PC-3 (cell line): ENCODE data around the gene NAA38. TPM values are rescaled to one million over a fixed set of nuclear protein-coding genes. Genes with fewer than 3 reads are reported as not detected.
A peak's percentile ranks its signal among the peaks of the same experiment; 100 is the strongest.

Source experiments
- ATAC-seq: fragments of 200-7000 bp; cut with Tn5 transposase; 2 replicates; pipeline ENCODE4 v1.9.1; 2020; ENCODE audit warnings: mild to moderate bottlenecking, moderate library complexity
- BruUV-seq: library from RNA; stranded (reverse); fragments of 400-500 nt; replicated peaks from 2 replicates; lab custom pipeline; 2021; lab: Mats Ljungman, UMichigan
- CTCF ChIA-PET: fragments of 300-600 bp; sonication (Branson Sonifier 250); formaldehyde crosslinking; loops from one replicate; lab custom pipeline; 2022; ENCODE audit warnings: antibody characterized with exemption; lab: Charles Lee
- POLR2A ChIA-PET: fragments of 300-600 bp; sonication (Branson Sonifier 250); formaldehyde crosslinking; loops from one replicate; lab custom pipeline; 2022; ENCODE audit warnings: antibody characterized with exemption; ENCODE audit not compliant: unreplicated experiment; lab: Charles Lee
- DNase-seq: peaks from one replicate; pipeline ENCODE4 v3.0.0-alpha.2; 2015
- H2AFZ ChIP-seq: fragments of 300-600 bp; sonication (generic); 2 replicates; pipeline ENCODE4 v1.6.0; 2016; ENCODE audit warnings: antibody characterized with exemption, low read length
- H3F3A ChIP-seq: fragments of 300-600 bp; sonication (generic); one replicate; pipeline ENCODE4 v1.6.0; 2017; ENCODE audit warnings: antibody characterized with exemption, low read length, control low read depth, mild to moderate bottlenecking; ENCODE audit not compliant: unreplicated experiment
- H3K27ac ChIP-seq: fragments of 300-600 bp; sonication (generic); 2 replicates; pipeline ENCODE4 v1.5.1; 2016; ENCODE audit warnings: mild to moderate bottlenecking, low read length
- H3K27me3 ChIP-seq: fragments of 300-600 bp; sonication (generic); 2 replicates; pipeline ENCODE4 v1.6.1; 2016; ENCODE audit warnings: low read length, mixed read lengths
- H3K36me3 ChIP-seq: fragments of 300-600 bp; sonication (generic); 2 replicates; pipeline ENCODE4 v1.6.1; 2016; ENCODE audit warnings: low read depth, mixed run types, low read length, mixed read lengths
- H3K4me1 ChIP-seq: fragments of 300-600 bp; sonication (generic); 2 replicates; pipeline ENCODE4 v1.5.1; 2016; ENCODE audit warnings: low read length; ENCODE audit not compliant: insufficient read depth
- H3K4me2 ChIP-seq: fragments of 300-600 bp; sonication (generic); 2 replicates; pipeline ENCODE4 v1.6.0; 2016; ENCODE audit warnings: low read length
- H3K4me3 ChIP-seq: fragments of 300-600 bp; sonication (generic); 2 replicates; pipeline ENCODE4 v1.5.1; 2016; ENCODE audit warnings: mild to moderate bottlenecking, low read length, mixed read lengths
- H3K79me2 ChIP-seq: fragments of 300-600 bp; sonication (generic); 2 replicates; pipeline ENCODE4 v1.6.1; 2017; ENCODE audit warnings: low read length, mixed read lengths
- H3K9ac ChIP-seq: fragments of 300-600 bp; sonication (generic); 2 replicates; pipeline ENCODE4 v1.6.0; 2016; ENCODE audit warnings: mild to moderate bottlenecking, low read length
- H3K9me2 ChIP-seq: fragments of 300-600 bp; sonication (generic); replicated peaks from 2 replicates; pipeline ENCODE4 v1.6.1; 2016; ENCODE audit warnings: mixed run types, low read length, mixed read lengths
- H3K9me3 ChIP-seq: fragments of 300-600 bp; sonication (generic); 2 replicates; pipeline ENCODE4 v1.6.1; 2016; ENCODE audit warnings: low read length, mixed read lengths
- H4K20me1 ChIP-seq: fragments of 300-600 bp; sonication (generic); 2 replicates; pipeline ENCODE4 v1.6.1; 2016; ENCODE audit warnings: low read length, mixed read lengths
- EZH2 ChIP-seq: fragments of 300-600 bp; sonication (generic); IDR thresholded peaks from one replicate; pipeline ENCODE4 v1.6.1; 2017; ENCODE audit warnings: antibody characterized with exemption, mild to moderate bottlenecking, low read length; ENCODE audit not compliant: unreplicated experiment
- EZH2phosphoT487 ChIP-seq: fragments of 300-600 bp; sonication (generic); IDR thresholded peaks from 2 replicates; pipeline ENCODE4 v1.6.1; 2018; ENCODE audit warnings: mild to moderate bottlenecking, antibody characterized with exemption, low read length, borderline replicate concordance
- intact Hi-C: fragments of 100-400 bp; cut with micrococcal nuclease; formaldehyde crosslinking; loops from 2 replicates; pipeline ENCODE4 v1.9.0; 2023
- total RNA-seq: library from RNA; depleted of rRNA; stranded (reverse); fragments of >200 nt; gene quantifications from 2 replicates; pipeline ENCODE4 v1.2.3, GENCODE V29; 2014
- TF ChIP-seq, protein P1 (sequence below): fragments of 300-600 bp; sonication (generic); conservative IDR thresholded peaks from 2 replicates; pipeline ENCODE4 v1.5.1; 2017; ENCODE audit warnings: antibody characterized with exemption, low read depth, mild to moderate bottlenecking, low read length

NAA38 gene
- total RNA-seq, 1 experiment from 2014 or later = 403 TPM

DNA sequence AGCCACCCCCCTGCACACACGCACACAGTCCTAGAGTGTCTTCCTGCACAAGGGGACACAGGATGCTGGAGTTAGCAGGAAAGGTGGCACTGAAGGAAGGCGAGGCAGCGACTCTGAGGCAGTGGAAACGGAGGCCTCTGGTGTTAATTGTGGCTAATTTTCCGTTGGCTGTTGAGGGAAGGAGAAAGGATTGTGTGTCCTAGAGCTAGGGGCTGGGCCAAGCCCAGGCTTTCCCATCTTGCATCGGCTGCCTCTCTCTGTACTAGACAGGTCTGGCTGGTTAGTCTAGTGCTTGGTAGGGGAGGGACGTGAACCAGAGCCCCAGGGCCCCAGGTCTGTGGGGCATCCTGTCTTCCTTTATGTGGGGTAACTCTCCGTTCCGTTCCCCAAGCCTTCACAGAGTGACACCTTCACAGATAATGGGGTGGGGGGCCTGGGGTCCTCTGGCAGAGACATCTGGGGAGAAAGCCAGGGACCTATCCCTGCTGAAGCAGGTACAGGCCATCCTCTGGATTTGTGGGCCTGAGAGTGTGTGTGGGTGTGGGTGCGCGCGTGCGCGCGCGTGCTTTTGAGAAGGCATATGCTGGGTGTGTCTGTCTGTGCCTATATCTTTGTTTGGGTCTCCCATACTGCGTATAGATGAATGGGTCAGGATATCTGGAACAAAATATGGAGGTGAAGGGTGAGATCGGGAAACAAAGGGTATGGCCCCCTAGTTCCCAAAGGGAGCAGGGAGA, 31.0 kb upstream of the NAA38 start, which contains the start of gene CHD3:
TSS of gene CHD3 (plus strand) at position 606 of the 737 bp plus-strand sequence. CDS start 212 bp downstream, outside the sequence.
- DNase-seq (peak; percentile 71), ATAC-seq (peak; percentile 33)
- peak within 1 kb of the TSS; percentile 96 for H3K27ac ChIP-seq
- peak within 1 kb of the TSS; percentile 66 for H2AFZ ChIP-seq
- H3K9me2 ChIP-seq = no peaks in the 10 kb centered on the region
- intact Hi-C loops = no loop called here
- no peaks in the 10 kb centered on the region for H4K20me1 ChIP-seq
- no TSS peak for BruUV-seq
- H3K27me3 ChIP-seq = no peaks in the 10 kb centered on the region
- peaks cover 28% of the 10 kb centered on the region for H3K4me1 ChIP-seq
- POLR2A ChIA-PET = no interaction called here
- no peaks in the 10 kb centered on the region for H3K9me3 ChIP-seq
- H3K9ac ChIP-seq = peak within 1 kb of the TSS; percentile 87
- TF ChIP-seq, protein P1, sequence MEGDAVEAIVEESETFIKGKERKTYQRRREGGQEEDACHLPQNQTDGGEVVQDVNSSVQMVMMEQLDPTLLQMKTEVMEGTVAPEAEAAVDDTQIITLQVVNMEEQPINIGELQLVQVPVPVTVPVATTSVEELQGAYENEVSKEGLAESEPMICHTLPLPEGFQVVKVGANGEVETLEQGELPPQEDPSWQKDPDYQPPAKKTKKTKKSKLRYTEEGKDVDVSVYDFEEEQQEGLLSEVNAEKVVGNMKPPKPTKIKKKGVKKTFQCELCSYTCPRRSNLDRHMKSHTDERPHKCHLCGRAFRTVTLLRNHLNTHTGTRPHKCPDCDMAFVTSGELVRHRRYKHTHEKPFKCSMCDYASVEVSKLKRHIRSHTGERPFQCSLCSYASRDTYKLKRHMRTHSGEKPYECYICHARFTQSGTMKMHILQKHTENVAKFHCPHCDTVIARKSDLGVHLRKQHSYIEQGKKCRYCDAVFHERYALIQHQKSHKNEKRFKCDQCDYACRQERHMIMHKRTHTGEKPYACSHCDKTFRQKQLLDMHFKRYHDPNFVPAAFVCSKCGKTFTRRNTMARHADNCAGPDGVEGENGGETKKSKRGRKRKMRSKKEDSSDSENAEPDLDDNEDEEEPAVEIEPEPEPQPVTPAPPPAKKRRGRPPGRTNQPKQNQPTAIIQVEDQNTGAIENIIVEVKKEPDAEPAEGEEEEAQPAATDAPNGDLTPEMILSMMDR = no peak
- no peak for TF ChIP-seq EZH2
- no peak for TF ChIP-seq EZH2phosphoT487
- H3F3A ChIP-seq = peaks cover 11% of the 10 kb centered on the region
- peak within 1 kb of the TSS; percentile 95 for H3K4me2 ChIP-seq
- H3K36me3 ChIP-seq = peaks cover 10% of the 10 kb centered on the region; the same call in 1 of the 2 replicates
- peak within 1 kb of the TSS; percentile 94 for H3K4me3 ChIP-seq
- CTCF ChIA-PET = no interaction called here
- H3K79me2 ChIP-seq = peaks cover 39% of the 10 kb centered on the region

DNA sequence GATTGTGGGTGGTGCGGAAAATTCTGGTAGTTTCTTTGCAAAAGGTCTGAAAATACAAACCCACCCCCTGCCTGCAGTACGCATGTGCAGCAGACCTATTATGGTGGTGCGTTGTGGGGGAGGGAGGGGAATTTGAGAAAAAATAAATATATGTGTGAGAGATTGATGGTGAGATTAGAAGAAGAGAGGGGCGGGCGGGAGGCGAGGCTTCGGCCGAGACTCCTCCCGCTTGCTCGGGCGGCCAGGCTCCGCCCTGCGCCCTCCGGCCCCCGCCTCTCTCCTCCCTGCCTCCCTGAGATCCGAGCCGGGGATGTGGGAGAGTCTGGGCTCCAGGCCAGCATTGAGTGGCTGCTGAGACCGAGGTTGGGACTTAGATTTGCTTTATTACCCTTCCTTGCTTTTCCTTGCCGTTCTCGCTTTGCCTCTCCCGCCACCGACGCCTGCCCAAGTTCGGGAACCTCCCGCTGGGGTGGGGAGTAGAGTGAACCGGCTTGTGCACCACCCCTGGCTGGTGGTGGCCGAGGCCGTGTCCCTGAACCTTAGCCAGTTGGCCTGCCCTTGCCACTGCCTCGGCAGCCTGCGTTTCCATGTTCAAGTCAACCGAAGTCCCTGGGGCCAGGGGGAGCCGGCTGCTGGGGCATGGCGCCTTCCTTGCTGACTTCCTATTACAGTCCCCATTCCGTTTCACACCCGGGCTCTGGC, 30.3 kb upstream of the NAA38 start:
- peak overlapping the region; percentile 96 for H3K27ac ChIP-seq
- H3K27me3 ChIP-seq = no peaks in the 10 kb centered on the region
- H3K79me2 ChIP-seq = peaks cover 39% of the 10 kb centered on the region
- TF ChIP-seq EZH2 = no peak
- TF ChIP-seq, protein P1 = no peak
- no peak for TF ChIP-seq EZH2phosphoT487
- H3K9me3 ChIP-seq = no peaks in the 10 kb centered on the region
- peak overlapping the region; percentile 87 for H3K9ac ChIP-seq
- peak overlapping the region; percentile 66 for H2AFZ ChIP-seq
- BruUV-seq = no TSS peak
- CTCF ChIA-PET = no interaction called here
- ATAC-seq (peak; percentile 75), DNase-seq (peak; percentile 93)
- H3K4me3 ChIP-seq = peak overlapping the region; percentile 94
- no peaks in the 10 kb centered on the region for H3K9me2 ChIP-seq
- no peaks in the 10 kb centered on the region for H4K20me1 ChIP-seq
- H3F3A ChIP-seq = peaks cover 11% of the 10 kb centered on the region
- peaks cover 29% of the 10 kb centered on the region for H3K4me1 ChIP-seq
- intact Hi-C loops = loop anchor here (1.0 to 2.0 kb wide), 3 partner anchors 25 to 231 kb away; partner anchors contain the start of genes ALOXE3 and CNTROB
- POLR2A ChIA-PET = no interaction called here
- peak overlapping the region; percentile 95 for H3K4me2 ChIP-seq
- H3K36me3 ChIP-seq = peaks cover 10% of the 10 kb centered on the region; the same call in 1 of the 2 replicates
